Uterine smooth muscle cell (primary cell): Measurements from ENCODE around the gene F2. TPM values are rescaled to one million over a fixed set of nuclear protein-coding genes. Genes with fewer than 3 reads are reported as not detected.

Source experiments
- total RNA-seq: library from RNA; depleted of rRNA; stranded (reverse); fragments of >200 nt; gene quantifications from 2 replicates; pipeline ENCODE4 v1.2.3, GENCODE V29; 2014

Gene F2
- total RNA-seq = 0.12 TPM in 1 of 2 replicates, not detected in the other

DNA sequence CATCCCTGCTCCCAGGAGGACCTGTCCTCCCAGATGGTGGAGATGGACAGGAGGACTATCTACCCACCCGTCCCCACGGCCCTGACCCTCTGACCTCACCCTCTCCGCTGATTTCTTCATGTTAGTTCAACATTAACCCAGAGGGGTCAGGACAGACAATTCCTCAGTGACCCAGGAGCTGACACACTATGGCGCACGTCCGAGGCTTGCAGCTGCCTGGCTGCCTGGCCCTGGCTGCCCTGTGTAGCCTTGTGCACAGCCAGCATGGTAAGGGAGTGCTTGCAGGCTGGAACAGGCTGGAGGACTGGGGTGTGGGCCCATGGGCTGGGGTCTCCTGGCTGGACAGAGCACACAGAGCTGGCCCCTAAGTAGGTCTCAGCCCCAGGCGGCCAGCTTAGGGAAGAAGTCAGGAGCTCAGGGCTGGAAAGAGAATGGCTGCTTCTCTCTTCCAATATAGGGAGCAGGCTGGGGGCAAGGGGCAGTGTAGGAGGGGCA lies at the start of gene F2:
TSS of gene F2 (plus strand) at position 166 of the 495 bp plus-strand sequence. CDS start at position 189, 23 bp downstream.

DNA sequence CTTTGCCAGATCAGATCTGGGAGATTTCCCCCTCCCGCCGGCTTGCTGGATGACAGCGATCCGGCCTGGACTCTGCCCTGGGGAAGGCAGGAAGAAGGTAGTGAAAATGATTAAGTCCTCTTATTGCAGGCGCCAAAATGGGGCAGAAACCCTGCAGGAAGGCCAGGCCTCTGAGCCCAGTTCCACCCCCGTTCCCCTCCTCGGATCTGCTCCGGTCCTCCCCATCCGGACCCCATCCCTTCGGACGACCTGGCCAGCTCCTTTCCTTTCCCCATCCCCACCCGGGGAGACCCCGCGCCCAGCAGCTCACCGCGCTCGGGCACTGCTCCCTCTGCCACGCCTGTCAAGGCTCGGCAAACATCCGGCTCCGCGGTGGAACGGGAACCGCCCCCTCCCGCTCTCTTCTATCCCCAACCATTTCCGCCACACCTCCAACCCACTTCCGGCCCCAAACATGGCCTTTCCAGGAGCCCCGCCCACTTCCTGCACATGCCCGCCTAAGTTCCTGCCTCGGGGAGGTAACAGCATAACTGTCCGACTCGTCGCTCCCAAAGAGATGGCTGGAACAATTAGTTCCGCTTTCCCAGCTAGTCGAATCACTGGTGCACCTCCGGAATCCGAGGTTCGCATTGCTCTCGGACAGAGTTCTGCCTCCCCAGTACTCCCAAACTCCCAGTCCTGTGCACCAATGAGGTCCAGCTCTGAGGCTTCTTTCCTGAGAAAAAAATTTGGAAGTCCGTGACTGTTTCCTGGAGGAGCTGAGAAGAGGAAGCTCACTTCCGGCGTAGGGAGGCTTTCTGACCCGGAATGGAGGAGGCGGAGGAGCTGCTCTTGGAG lies 18.6 kb upstream of the F2 start, which contains the start of the genes ARHGAP1 and ZNF408:
TSS of gene ARHGAP1 (minus strand) at position 379 of the 837 bp plus-strand sequence. CDS start 4,512 bp downstream, outside the sequence.
TSS of gene ZNF408 (plus strand) at position 791 of the 837 bp plus-strand sequence. CDS start at position 808, 17 bp downstream.

Other genes with a start within 250 kb of the F2 start
- 26.0 and 30.8 TPM in 2 replicates for gene AMBRA1, start 125.2 kb upstream of the F2 start, total RNA-seq
- 5.4 and 6.2 TPM in 2 replicates for gene HARBI1, start 102.0 kb upstream of the F2 start, total RNA-seq
- 60.1 and 78.1 TPM in 2 replicates for gene ATG13, start 101.7 kb upstream of the F2 start, total RNA-seq
- 31.2 and 43.2 TPM in 2 replicates for gene ARHGAP1, start 18.6 kb upstream of the F2 start, total RNA-seq
- gene ZNF408, start 18.2 kb upstream of the F2 start, total RNA-seq = 7.1 and 10.5 TPM in 2 replicates
- 94.5 and 135 TPM in 2 replicates for gene CKAP5, start 127.1 kb downstream of the F2 start, total RNA-seq
- 2.9 and 4.7 TPM in 2 replicates for gene LRP4, start 199.3 kb downstream of the F2 start, total RNA-seq
- 18.2 and 21.9 TPM in 2 replicates for gene CSTPP1, start 217.5 kb downstream of the F2 start, total RNA-seq